GM23338 (cell line): ENCODE measurements around the gene BHLHA9. TPM values are rescaled to one million over a fixed set of nuclear protein-coding genes. Genes with fewer than 3 reads are reported as not detected.

Source experiments
- ATAC-seq: fragments of 200-7000 bp; cut with Tn5 transposase; 3 replicates; pipeline ENCODE4 v1.9.1; 2020
- DNase-seq: peaks from one replicate; pipeline ENCODE4 v3.0.0-alpha.2; 2015; ENCODE audit warnings: low spot score
- H2AFZ ChIP-seq: fragments of 200-600 bp; sonication (generic); 2 replicates; pipeline ENCODE4 v1.8.0; 2016; ENCODE audit warnings: antibody characterized with exemption, mild to moderate bottlenecking, moderate library complexity
- H3F3A ChIP-seq: fragments of 200-600 bp; sonication (generic); replicated peaks from 2 replicates; pipeline ENCODE4 v1.8.0; 2017; ENCODE audit warnings: antibody characterized with exemption, mixed run types, low read depth
- H3K27ac ChIP-seq: fragments of 200-600 bp; sonication (generic); 2 replicates; pipeline ENCODE4 v1.6.1; 2016; ENCODE audit warnings: low read depth
- H3K27me3 ChIP-seq: fragments of 200-600 bp; sonication (generic); 2 replicates; pipeline ENCODE4 v1.8.0; 2016; ENCODE audit warnings: mild to moderate bottlenecking, mixed run types, moderate library complexity; ENCODE audit not compliant: insufficient read depth
- H3K36me3 ChIP-seq: fragments of 200-600 bp; sonication (generic); 2 replicates; pipeline ENCODE4 v1.8.0; 2016; ENCODE audit warnings: mild to moderate bottlenecking; ENCODE audit not compliant: insufficient read depth
- H3K4me1 ChIP-seq: fragments of 200-600 bp; sonication (generic); 2 replicates; pipeline ENCODE4 v1.8.0; 2016; ENCODE audit warnings: mild to moderate bottlenecking, moderate library complexity; ENCODE audit not compliant: insufficient read depth
- H3K4me2 ChIP-seq: fragments of 200-600 bp; sonication (generic); 2 replicates; pipeline ENCODE4 v1.7.1; 2017; ENCODE audit warnings: mixed run types
- H3K4me3 ChIP-seq: fragments of 200-600 bp; sonication (generic); 2 replicates; pipeline ENCODE4 v1.6.1; 2016; ENCODE audit warnings: mixed run types
- H3K79me2 ChIP-seq: fragments of 200-600 bp; sonication (generic); replicated peaks from 2 replicates; pipeline ENCODE4 v1.8.0; 2017; ENCODE audit warnings: mild to moderate bottlenecking; ENCODE audit not compliant: insufficient read depth
- H3K9me2 ChIP-seq: fragments of 200-600 bp; sonication (generic); 2 replicates; pipeline ENCODE4 v1.8.0; 2017; ENCODE audit not compliant: insufficient read depth
- H4K20me1 ChIP-seq: fragments of 200-600 bp; sonication (generic); replicated peaks from 2 replicates; pipeline ENCODE4 v1.8.0; 2017; ENCODE audit warnings: mild to moderate bottlenecking; ENCODE audit not compliant: insufficient read depth
- H3K27ac Mint-ChIP-seq: 2 replicates; pipeline ENCODE4 v1.8.0; 2020; ENCODE audit warnings: inconsistent platforms, mild to moderate bottlenecking, moderate library complexity, mixed read lengths
- H3K27me3 Mint-ChIP-seq: 3 replicates; pipeline ENCODE4 v1.8.0; 2022; ENCODE audit warnings: low read depth, mild to moderate bottlenecking, moderate library complexity, mixed read lengths, inconsistent platforms; ENCODE audit not compliant: insufficient read depth, poor library complexity
- H3K36me3 Mint-ChIP-seq: 3 replicates; pipeline ENCODE4 v1.8.0; 2021; ENCODE audit warnings: low read depth, mild to moderate bottlenecking, inconsistent platforms, moderate library complexity, mixed read lengths
- H3K4me1 Mint-ChIP-seq: 3 replicates; pipeline ENCODE4 v1.8.0; 2020; ENCODE audit warnings: mild to moderate bottlenecking, inconsistent platforms, mixed read lengths
- H3K4me3 Mint-ChIP-seq: 3 replicates; pipeline ENCODE4 v1.8.0; 2021; ENCODE audit warnings: moderate library complexity, mild to moderate bottlenecking, inconsistent platforms, mixed read lengths
- H3K9me3 Mint-ChIP-seq: 3 replicates; pipeline ENCODE4 v1.8.0; 2020; ENCODE audit warnings: moderate library complexity, mild to moderate bottlenecking, inconsistent platforms, mixed read lengths
- CREB1 ChIP-seq: fragments of 250-450 bp; sonication (Bioruptor Pico); IDR thresholded peaks from 2 replicates; pipeline ENCODE4 v1.5.0; 2020; ENCODE audit warnings: low read depth, mild to moderate bottlenecking, moderate library complexity
- ETS1 ChIP-seq: IDR thresholded peaks from 2 replicates; pipeline ENCODE4 v1.6.1; 2016; ENCODE audit warnings: antibody characterized with exemption
- EZH2 ChIP-seq: fragments of 200-600 bp; sonication (generic); IDR thresholded peaks from one replicate; pipeline ENCODE4 v1.8.0; 2017; ENCODE audit warnings: antibody characterized with exemption, mild to moderate bottlenecking, low read depth; ENCODE audit not compliant: unreplicated experiment
- EZH2phosphoT487 ChIP-seq: fragments of 200-600 bp; sonication (generic); IDR thresholded peaks from one replicate; pipeline ENCODE4 v1.8.1; 2018; ENCODE audit warnings: antibody characterized with exemption; ENCODE audit not compliant: unreplicated experiment
- JUNB ChIP-seq: IDR thresholded peaks from one replicate; pipeline ENCODE4 v1.6.1; 2016; ENCODE audit warnings: antibody characterized with exemption; ENCODE audit not compliant: unreplicated experiment
- NANOG ChIP-seq: IDR thresholded peaks from 2 replicates; pipeline ENCODE4 v1.6.1; 2016; ENCODE audit warnings: antibody characterized with exemption, borderline replicate concordance
- REST ChIP-seq: IDR thresholded peaks from one replicate; pipeline ENCODE4 v1.6.1; 2018; ENCODE audit warnings: antibody characterized with exemption; ENCODE audit not compliant: unreplicated experiment
- ZNF114 ChIP-seq: fragments of 250-450 bp; sonication (Bioruptor Pico); IDR thresholded peaks from 2 replicates; pipeline ENCODE4 v1.5.0; 2020; ENCODE audit warnings: mild to moderate bottlenecking, moderate library complexity
- ZNF331 ChIP-seq: fragments of 250-450 bp; sonication (Bioruptor Pico); IDR thresholded peaks from 2 replicates; pipeline ENCODE4 v1.5.0; 2020; ENCODE audit warnings: low read depth, mild to moderate bottlenecking, moderate library complexity
- ZNF462 ChIP-seq: fragments of 250-450 bp; sonication (Bioruptor Pico); IDR thresholded peaks from 2 replicates; pipeline ENCODE4 v1.5.0; 2020; ENCODE audit warnings: mild to moderate bottlenecking, moderate library complexity
- polyA plus RNA-seq: library from polyadenylated mRNA; unstranded; fragments of >200 nt; fragmentation: Nextera tagmentation; extraction: Ambion mirVana; gene quantifications from 2 replicates; pipeline ENCODE4 v1.2.1, GENCODE V29; 2016
- total RNA-seq: library from RNA; depleted of rRNA; stranded (reverse); fragments of >200 nt; shearing (Covaris generic); gene quantifications from 2 replicates; pipeline ENCODE4 v1.2.3, GENCODE V29; 2014
- TF ChIP-seq, protein P1 (sequence below), 2 experiments: fragments of 200-600 bp in 1 of 2; sonication (generic) in 1 of 2; conservative IDR thresholded peaks; 2 replicates each; pipeline versions ENCODE4 v1.5.1 to v1.6.1; 2016 to 2017; ENCODE audit warnings: antibody characterized with exemption in 2 of 2, low read depth in 2 of 2, mild to moderate bottlenecking in 2 of 2, moderate library complexity in 1 of 2

Gene BHLHA9
- total and polyA plus RNA-seq, 2 experiments from 2014 or later, result 0.39 to 2.3 TPM

DNA sequence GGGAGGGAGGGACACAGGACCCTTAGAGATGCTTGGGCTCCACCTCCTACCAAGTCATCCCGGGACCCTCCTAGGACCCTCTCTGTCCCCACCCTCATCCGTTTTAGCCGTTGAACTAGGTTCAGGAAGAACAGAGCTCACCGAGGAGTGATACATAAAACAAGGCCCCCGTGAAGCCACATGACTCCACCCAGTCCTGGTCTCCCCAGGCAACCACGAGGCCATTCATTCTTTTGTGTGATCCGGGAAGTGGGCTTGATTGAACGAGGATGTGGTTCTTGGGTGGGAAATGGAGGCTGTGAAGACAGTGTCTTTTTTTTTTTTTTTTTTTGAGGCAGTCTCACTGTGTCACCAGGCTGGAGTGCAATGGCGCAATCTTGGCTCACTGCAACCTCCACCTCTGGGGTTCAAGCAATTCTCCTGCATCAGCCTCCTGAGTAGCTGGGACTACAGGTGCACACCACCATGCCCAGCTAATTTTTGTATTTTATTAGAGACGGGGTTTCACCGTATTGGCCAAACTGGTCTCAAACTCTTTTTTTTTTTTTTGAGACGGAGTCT, 24.0 kb downstream of the BHLHA9 start:
- H3K27ac Mint-ChIP-seq, result no peak overlapping the region
- peaks cover 41% of the 10 kb centered on the region for H3K9me3 Mint-ChIP-seq
- Histone ChIP-seq H4K20me1 (no peaks in the 10 kb centered on the region), H3F3A (0 out of 2 replicates have a peak, but pooled peaks cover 2% of the 10 kb centered on the region), H3K27me3 (no peaks in the 10 kb centered on the region), H3K4me1 (peaks cover 10% of the 10 kb centered on the region), H3K4me2 (no peak overlapping the region), H2AFZ (no peak overlapping the region), H3K4me3 (no peak overlapping the region), H3K36me3 (no peaks in the 10 kb centered on the region), H3K9me2 (no peaks in the 10 kb centered on the region), H3K27ac (no peak overlapping the region), H3K79me2 (no peaks in the 10 kb centered on the region)
- no peak for TF ChIP-seq ZNF462
- no peak for TF ChIP-seq ZNF331 (CRISPR knock-in tag)
- no peak for TF ChIP-seq CREB1 (CRISPR knock-in tag)
- no peak for TF ChIP-seq NANOG
- TF ChIP-seq ZNF114 (CRISPR knock-in tag), result no peak
- no peak for TF ChIP-seq ETS1
- TF ChIP-seq EZH2phosphoT487, result no peak
- TF ChIP-seq REST, result no peak
- no peak for TF ChIP-seq EZH2
- no peak for TF ChIP-seq JUNB
- TF ChIP-seq, protein P1, sequence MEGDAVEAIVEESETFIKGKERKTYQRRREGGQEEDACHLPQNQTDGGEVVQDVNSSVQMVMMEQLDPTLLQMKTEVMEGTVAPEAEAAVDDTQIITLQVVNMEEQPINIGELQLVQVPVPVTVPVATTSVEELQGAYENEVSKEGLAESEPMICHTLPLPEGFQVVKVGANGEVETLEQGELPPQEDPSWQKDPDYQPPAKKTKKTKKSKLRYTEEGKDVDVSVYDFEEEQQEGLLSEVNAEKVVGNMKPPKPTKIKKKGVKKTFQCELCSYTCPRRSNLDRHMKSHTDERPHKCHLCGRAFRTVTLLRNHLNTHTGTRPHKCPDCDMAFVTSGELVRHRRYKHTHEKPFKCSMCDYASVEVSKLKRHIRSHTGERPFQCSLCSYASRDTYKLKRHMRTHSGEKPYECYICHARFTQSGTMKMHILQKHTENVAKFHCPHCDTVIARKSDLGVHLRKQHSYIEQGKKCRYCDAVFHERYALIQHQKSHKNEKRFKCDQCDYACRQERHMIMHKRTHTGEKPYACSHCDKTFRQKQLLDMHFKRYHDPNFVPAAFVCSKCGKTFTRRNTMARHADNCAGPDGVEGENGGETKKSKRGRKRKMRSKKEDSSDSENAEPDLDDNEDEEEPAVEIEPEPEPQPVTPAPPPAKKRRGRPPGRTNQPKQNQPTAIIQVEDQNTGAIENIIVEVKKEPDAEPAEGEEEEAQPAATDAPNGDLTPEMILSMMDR (conservative IDR thresholded peaks at IDR 0.05; ENCODE audit: low read depth in 2 of 2), result no peak
- H3K4me3 Mint-ChIP-seq, result no peak overlapping the region
- ATAC-seq (no peak), DNase-seq (no peak)
- peaks cover 3% of the 10 kb centered on the region for H3K4me1 Mint-ChIP-seq
- peaks cover 25% of the 10 kb centered on the region for H3K27me3 Mint-ChIP-seq
- peaks cover 15% of the 10 kb centered on the region for H3K36me3 Mint-ChIP-seq
